K562 (cell line): ENCODE measurements around the gene PPA1. TPM values are rescaled to one million over a fixed set of nuclear protein-coding genes. Genes with fewer than 3 reads are reported as not detected.

Experiments used
- ARHGAP35 ChIP-seq: fragments of 450-650 bp; IDR thresholded peaks from 2 replicates; pipeline ENCODE4 v1.6.1; 2018; ENCODE audit not compliant: partially characterized antibody
- ARNT ChIP-seq, 2 experiments: fragments of 450-650 bp; IDR thresholded peaks; 2 replicates each; pipeline ENCODE4 v1.6.1; 2016; ENCODE audit warnings: mild to moderate bottlenecking in 1 of 2
- CREM ChIP-seq: IDR thresholded peaks from 2 replicates; pipeline ENCODE4 v1.6.1; 2014; ENCODE audit warnings: antibody characterized with exemption, low read depth
- CTBP1 ChIP-seq: fragments of 450-650 bp; IDR thresholded peaks from 2 replicates; pipeline ENCODE4 v1.6.1; 2016; ENCODE audit warnings: borderline replicate concordance
- FIP1L1 ChIP-seq: fragments of 200-400 bp; formaldehyde crosslinking; IDR thresholded peaks from 2 replicates; pipeline ENCODE4 v1.6.1; 2018; ENCODE audit warnings: mild to moderate bottlenecking, low read depth, low read length; ENCODE audit not compliant: poor library complexity, severe bottlenecking
- HLTF ChIP-seq: fragments of 450-650 bp; IDR thresholded peaks from 2 replicates; pipeline ENCODE4 v1.6.1; 2016
- LCOR ChIP-seq: sonication (generic); formaldehyde crosslinking; IDR thresholded peaks from 2 replicates; pipeline ENCODE4 v1.8.0; 2022; ENCODE audit warnings: mild to moderate bottlenecking, missing genetic modification reagents
- MTA3 ChIP-seq: fragments of 450-650 bp; formaldehyde crosslinking; IDR thresholded peaks from 2 replicates; pipeline ENCODE4 v1.6.1; 2017; ENCODE audit warnings: mild to moderate bottlenecking, borderline replicate concordance
- POLR2H ChIP-seq: IDR thresholded peaks from 2 replicates; pipeline ENCODE4 v1.6.1; 2016; ENCODE audit warnings: missing genetic modification characterization, low read depth, mild to moderate bottlenecking, control low read depth, missing compliant biosample characterization, moderate library complexity
- TAF9B ChIP-seq: fragments of 450-650 bp; IDR thresholded peaks from 2 replicates; pipeline ENCODE4 v1.6.1; 2018; ENCODE audit warnings: mild to moderate bottlenecking; ENCODE audit not compliant: partially characterized antibody
- TCFL5 ChIP-seq: fragments of 250-450 bp; sonication (Bioruptor Pico); conservative IDR thresholded peaks from 2 replicates; pipeline ENCODE4 v1.6.1; 2021; ENCODE audit warnings: mild to moderate bottlenecking, moderate library complexity, matching md5 sums
- polyA plus RNA-seq, 8 experiments: library from polyadenylated mRNA; depleted of rRNA in 4 of 8; stranded (reverse) in 5 of 8; unstranded in 3 of 8; fragments of >200 nt; fragmentation: Nextera tagmentation in 2 of 8; fragmentation: Illumina TruSeq in 1 of 8; extraction: Ambion mirVana in 2 of 8; extraction: Trizol in 1 of 8; gene quantifications; 2 replicates each; pipeline versions ENCODE4 v1.2.1 to v1.2.3, GENCODE V29; 2011 to 2014; ENCODE audit warnings: inconsistent platforms in 1 of 8, missing spikeins in 1 of 8
- total RNA-seq, 7 experiments: library from RNA; depleted of rRNA in 6 of 7; stranded (reverse); fragments of >200 nt in 6 of 7; fragmentation: Illumina TruSeq in 2 of 7; extraction: Trizol in 2 of 7; gene quantifications; 2 replicates each; pipeline versions ENCODE4 v1.2.1 to v1.2.3, GENCODE V29; 2011 to 2021; ENCODE audit warnings: low replicate concordance in 1 of 7
- TF ChIP-seq, protein P1 (sequence below), 2 experiments: IDR thresholded peaks; 2 replicates each; pipeline ENCODE4 v1.6.1; 2012; ENCODE audit warnings: improper control_type of control experiment in 2 of 2, low read depth in 2 of 2, low read length in 2 of 2, borderline replicate concordance in 1 of 2
- TF ChIP-seq, protein P2 (sequence below): fragments of 450-650 bp; IDR thresholded peaks from 2 replicates; pipeline ENCODE4 v1.6.1; 2016; ENCODE audit warnings: low read depth
- TF ChIP-seq, protein P3 (sequence below): sonication (generic); formaldehyde crosslinking; IDR thresholded peaks from 2 replicates; pipeline ENCODE4 v1.8.1; 2023; ENCODE audit warnings: mild to moderate bottlenecking, missing genetic modification reagents

PPA1 gene
- total and polyA plus RNA-seq, 9 of the 15 experiments (the other 6 are each of a cell fraction or from before 2014, with no cell fraction given): 301 to 635 (median 471) TPM

DNA sequence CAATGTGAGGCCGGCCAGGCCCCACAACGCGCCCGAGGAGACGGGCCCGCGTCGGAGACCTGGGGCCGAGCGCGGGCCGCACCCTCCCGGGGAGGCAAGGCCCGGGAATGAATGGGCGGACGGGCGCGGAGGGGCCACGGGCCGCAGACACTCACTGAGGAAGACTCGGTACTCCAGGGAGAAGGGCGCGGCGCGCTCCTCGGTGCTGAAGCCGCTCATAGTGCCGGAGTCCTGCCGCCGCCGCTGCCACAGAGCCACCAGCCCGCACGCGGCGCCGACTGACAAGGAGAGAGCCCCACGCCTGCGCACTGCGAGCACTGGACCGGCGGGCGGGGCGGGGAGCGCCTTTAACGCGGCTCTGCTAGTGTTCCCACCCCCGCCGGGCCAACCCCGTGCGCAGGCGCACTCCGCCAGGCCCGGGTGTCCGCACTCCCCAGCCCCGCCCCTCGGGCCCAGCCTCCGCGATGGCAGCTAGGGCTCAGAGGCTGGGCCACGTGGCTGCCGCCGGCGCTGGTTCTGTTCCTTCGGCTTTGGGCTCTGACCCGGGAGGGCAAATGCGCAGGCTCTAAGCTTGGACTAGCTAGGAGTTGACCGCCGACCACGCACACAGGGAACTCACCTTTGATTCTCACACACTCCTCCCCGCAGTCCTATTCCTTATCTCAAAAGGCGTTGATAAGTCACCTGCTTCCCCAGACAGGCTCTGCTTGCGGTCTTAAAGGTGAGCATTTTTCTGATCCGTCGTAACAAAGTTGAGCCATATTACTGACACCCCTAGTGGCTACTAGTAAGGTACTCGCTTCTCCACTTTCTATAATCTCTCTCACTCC lies at the start of gene PPA1 (continued):
- TF ChIP-seq TCFL5 (no peak), ARNT (IDR thresholded peaks at IDR 0.05) (peak; percentile 31 to 72; a peak in 1 of 4 replicates), HLTF (0 out of 2 replicates have a peak, but pooled peaks have one; percentile 53), ARHGAP35 (no peak), CTBP1 (peak; percentile 77; the same call in 1 of the 2 replicates), POLR2H (tag) (peak; percentile 51; the same call in 1 of the 2 replicates), LCOR (CRISPR knock-in tag) (0 out of 2 replicates have a peak, but pooled peaks have one; percentile 71), FIP1L1 (peak; percentile 85), CREM (0 out of 2 replicates have a peak, but pooled peaks have one; percentile 19), MTA3 (peak; percentile 79; the same call in 1 of the 2 replicates), TAF9B (peak; percentile 68)
- TF ChIP-seq, protein P1, sequence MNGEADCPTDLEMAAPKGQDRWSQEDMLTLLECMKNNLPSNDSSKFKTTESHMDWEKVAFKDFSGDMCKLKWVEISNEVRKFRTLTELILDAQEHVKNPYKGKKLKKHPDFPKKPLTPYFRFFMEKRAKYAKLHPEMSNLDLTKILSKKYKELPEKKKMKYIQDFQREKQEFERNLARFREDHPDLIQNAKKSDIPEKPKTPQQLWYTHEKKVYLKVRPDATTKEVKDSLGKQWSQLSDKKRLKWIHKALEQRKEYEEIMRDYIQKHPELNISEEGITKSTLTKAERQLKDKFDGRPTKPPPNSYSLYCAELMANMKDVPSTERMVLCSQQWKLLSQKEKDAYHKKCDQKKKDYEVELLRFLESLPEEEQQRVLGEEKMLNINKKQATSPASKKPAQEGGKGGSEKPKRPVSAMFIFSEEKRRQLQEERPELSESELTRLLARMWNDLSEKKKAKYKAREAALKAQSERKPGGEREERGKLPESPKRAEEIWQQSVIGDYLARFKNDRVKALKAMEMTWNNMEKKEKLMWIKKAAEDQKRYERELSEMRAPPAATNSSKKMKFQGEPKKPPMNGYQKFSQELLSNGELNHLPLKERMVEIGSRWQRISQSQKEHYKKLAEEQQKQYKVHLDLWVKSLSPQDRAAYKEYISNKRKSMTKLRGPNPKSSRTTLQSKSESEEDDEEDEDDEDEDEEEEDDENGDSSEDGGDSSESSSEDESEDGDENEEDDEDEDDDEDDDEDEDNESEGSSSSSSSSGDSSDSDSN (IDR thresholded peaks at IDR 0.05; ENCODE audit: borderline replicate concordance in 1 of 2, low read depth in 2 of 2, low read length in 2 of 2): peak; percentile 57 to 71; a peak in 2 of 4 replicates
- TF ChIP-seq, protein P2, sequence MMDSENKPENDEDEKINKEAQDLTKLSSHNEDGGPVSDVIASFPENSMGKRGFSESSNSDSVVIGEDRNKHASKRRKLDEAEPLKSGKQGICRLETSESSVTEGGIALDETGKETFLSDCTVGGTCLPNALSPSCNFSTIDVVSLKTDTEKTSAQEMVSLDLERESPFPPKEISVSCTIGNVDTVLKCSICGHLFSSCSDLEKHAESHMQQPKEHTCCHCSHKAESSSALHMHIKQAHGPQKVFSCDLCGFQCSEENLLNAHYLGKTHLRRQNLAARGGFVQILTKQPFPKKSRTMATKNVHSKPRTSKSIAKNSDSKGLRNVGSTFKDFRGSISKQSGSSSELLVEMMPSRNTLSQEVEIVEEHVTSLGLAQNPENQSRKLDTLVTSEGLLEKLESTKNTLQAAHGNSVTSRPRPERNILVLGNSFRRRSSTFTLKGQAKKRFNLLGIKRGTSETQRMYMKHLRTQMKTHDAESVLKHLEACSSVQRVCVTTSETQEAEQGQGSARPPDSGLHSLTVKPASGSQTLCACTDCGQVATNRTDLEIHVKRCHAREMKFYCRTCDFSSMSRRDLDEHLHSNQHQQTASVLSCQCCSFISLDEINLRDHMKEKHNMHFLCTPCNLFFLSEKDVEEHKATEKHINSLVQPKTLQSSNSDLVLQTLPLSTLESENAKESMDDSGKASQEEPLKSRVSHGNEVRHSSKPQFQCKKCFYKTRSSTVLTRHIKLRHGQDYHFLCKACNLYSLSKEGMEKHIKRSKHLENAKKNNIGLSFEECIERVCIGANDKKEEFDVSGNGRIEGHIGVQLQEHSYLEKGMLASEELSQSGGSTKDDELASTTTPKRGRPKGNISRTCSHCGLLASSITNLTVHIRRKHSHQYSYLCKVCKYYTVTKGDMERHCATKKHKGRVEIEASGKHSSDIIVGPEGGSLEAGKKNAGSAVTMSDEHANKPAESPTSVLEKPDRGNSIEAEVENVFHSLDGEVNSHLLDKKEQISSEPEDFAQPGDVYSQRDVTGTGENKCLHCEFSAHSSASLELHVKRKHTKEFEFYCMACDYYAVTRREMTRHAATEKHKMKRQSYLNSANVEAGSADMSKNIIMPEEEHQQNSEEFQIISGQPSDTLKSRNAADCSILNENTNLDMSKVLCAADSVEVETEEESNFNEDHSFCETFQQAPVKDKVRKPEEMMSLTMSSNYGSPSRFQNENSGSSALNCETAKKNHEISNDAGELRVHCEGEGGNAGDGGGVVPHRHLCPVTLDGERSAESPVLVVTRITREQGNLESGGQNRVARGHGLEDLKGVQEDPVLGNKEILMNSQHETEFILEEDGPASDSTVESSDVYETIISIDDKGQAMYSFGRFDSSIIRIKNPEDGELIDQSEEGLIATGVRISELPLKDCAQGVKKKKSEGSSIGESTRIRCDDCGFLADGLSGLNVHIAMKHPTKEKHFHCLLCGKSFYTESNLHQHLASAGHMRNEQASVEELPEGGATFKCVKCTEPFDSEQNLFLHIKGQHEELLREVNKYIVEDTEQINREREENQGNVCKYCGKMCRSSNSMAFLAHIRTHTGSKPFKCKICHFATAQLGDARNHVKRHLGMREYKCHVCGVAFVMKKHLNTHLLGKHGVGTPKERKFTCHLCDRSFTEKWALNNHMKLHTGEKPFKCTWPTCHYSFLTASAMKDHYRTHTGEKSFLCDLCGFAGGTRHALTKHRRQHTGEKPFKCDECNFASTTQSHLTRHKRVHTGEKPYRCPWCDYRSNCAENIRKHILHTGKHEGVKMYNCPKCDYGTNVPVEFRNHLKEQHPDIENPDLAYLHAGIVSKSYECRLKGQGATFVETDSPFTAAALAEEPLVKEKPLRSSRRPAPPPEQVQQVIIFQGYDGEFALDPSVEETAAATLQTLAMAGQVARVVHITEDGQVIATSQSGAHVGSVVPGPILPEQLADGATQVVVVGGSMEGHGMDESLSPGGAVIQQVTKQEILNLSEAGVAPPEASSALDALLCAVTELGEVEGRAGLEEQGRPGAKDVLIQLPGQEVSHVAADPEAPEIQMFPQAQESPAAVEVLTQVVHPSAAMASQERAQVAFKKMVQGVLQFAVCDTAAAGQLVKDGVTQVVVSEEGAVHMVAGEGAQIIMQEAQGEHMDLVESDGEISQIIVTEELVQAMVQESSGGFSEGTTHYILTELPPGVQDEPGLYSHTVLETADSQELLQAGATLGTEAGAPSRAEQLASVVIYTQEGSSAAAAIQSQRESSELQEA: no peak
- TF ChIP-seq, protein P3, sequence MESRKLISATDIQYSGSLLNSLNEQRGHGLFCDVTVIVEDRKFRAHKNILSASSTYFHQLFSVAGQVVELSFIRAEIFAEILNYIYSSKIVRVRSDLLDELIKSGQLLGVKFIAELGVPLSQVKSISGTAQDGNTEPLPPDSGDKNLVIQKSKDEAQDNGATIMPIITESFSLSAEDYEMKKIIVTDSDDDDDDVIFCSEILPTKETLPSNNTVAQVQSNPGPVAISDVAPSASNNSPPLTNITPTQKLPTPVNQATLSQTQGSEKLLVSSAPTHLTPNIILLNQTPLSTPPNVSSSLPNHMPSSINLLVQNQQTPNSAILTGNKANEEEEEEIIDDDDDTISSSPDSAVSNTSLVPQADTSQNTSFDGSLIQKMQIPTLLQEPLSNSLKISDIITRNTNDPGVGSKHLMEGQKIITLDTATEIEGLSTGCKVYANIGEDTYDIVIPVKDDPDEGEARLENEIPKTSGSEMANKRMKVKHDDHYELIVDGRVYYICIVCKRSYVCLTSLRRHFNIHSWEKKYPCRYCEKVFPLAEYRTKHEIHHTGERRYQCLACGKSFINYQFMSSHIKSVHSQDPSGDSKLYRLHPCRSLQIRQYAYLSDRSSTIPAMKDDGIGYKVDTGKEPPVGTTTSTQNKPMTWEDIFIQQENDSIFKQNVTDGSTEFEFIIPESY (CRISPR knock-in tag): peak; percentile 29
